Measurements from ENCODE around the gene P3H4.

- TF ChIP-seq CTCF (IDR thresholded peaks at IDR 0.05 in 4 of 5, conservative IDR thresholded peaks at IDR 0.05 in 1 of 5): no peak
- TF ChIP-seq POLR2A (IDR thresholded peaks at IDR 0.05): no peak
Measured at GRCh38 chr17:41787021-41787418, 24.7 kb downstream of the P3H4 start.
